LNCAP (cell line): ENCODE data around the gene RTRAF.
A peak's percentile ranks its signal among the peaks of the same experiment; 100 is the strongest.

Source experiments
- CTCF ChIP-seq: fragments of 450-650 bp; IDR thresholded peaks from 2 replicates; pipeline ENCODE4 v1.5.1; 2017; ENCODE audit warnings: mild to moderate bottlenecking

Gene RTRAF

GRCh38 chr14:52014601-52015267 is 25.4 kb downstream of the RTRAF start:
- TF ChIP-seq CTCF, result no peak

GRCh38 chr14:52015411-52016030 is 26.2 kb downstream of the RTRAF start:
- TF ChIP-seq CTCF, result peak; percentile 51

- TF ChIP-seq CTCF, result no peak
These were observed 28.9 kb downstream of the RTRAF start for GRCh38 chr14:52018252-52018651.

GRCh38 chr14:52018970-52019369 is 29.6 kb downstream of the RTRAF start:
- TF ChIP-seq CTCF, result no peak

GRCh38 chr14:52020161-52020714 is 30.9 kb downstream of the RTRAF start:
- TF ChIP-seq CTCF, result no peak

- TF ChIP-seq CTCF, result no peak
These were observed 31.7 kb downstream of the RTRAF start for GRCh38 chr14:52020866-52021717.

GRCh38 chr14:52021957-52022600 is 32.7 kb downstream of the RTRAF start:
- no peak for TF ChIP-seq CTCF
